HG03575 (cell line): Measurements from ENCODE around the gene FBXL14.
A peak's percentile ranks its signal among the peaks of the same experiment; 100 is the strongest.

Experiments used
- ATAC-seq: cut with Tn5 transposase; IDR thresholded peaks from one replicate; pipeline ENCODE4 v1.9.1; 2021; ENCODE audit not compliant: unreplicated experiment, insufficient number of reproducible peaks, low FRiP score; ENCODE audit errors: extremely low read depth

FBXL14 gene

DNA sequence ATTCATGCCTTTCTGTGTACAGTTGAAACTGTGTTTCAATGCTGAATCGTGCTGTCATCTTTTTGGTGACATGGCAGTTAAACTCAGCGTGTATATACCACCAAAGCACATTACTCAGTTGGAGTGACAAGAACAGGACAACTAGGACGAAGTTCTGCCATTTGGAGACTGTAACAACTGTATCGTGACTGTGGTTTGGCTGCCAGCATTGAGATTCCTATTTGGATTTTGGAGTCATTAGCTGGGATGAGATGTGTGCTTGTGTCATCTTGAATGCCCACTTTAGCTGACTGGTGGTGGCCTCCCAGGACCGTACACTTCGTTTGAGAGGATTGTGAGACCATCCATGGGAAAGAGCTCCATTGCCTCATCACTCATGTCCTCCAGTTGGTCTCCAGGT, 42.9 kb downstream of the FBXL14 start:
- ATAC-seq: no peak

- ATAC-seq: no peak
Measured at GRCh38 chr12:1546931-1547640, 47.3 kb downstream of the FBXL14 start.

GRCh38 chr12:1544996-1545700, 49.2 kb downstream of the FBXL14 start:
- ATAC-seq: no peak

GRCh38 chr12:1542599-1542998, 51.8 kb downstream of the FBXL14 start:
- no peak for ATAC-seq

- ATAC-seq: no peak
Measured at GRCh38 chr12:1540690-1541089, 53.7 kb downstream of the FBXL14 start.

GRCh38 chr12:1539135-1539534, 55.2 kb downstream of the FBXL14 start:
- no peak for ATAC-seq

DNA sequence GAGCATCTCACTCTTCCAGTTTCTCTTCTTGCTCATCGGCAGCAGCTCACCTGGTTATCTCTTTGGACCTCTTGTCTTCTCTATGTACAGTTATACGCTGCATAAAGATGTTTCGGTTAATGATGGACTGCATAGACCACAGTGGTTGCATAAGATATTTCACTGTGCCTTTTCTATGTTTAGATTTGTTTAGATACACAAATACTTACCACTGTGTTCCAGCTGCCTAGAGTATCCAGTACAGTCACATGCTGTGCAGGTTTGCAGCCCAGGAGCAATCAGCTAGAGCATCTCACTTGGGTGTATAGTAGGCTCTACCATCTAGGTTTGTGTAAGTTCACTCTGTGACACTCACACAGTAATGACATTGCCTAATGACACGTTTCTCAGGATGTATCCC, 57.6 kb downstream of the FBXL14 start:
- ATAC-seq: no peak

GRCh38 chr12:1534748-1535147, 59.6 kb downstream of the FBXL14 start:
- no peak for ATAC-seq

DNA sequence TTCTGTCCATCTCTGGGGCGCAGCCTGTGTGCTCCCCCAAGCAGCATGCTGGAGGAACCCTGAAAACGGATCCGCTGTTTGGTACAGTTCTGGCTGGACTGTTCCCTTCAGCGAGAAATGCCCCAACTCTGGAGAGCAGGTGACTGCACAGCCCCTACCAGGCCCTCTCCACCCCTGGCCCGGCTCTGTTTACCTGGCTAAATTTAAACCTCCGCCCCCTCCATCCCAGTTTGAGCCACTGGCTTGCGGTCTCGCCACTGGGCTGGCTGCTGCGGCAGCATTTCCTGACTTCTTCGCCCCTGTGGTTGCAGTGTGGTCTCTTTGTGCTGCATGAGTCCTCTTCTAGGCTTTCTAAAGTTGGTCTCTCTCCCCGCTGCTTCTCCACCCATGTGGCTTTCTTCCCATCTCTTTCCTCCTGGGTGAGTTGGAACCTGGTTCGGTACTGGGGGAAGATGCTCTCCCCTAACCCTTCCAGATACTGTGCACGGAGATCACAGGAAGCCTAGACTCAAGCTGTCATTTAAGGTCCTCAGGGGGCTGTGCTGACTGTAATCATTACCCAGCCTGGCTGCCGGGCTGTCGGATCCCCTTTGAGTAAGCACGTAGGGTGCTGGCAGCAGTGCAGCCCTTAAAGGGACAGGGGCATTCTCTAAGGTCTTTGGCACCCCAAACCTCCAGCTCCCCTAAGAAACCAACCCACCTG, 60.6 kb downstream of the FBXL14 start:
- ATAC-seq: peak; percentile 45

- no peak for ATAC-seq
Measured at GRCh38 chr12:1533205-1533601, 61.2 kb downstream of the FBXL14 start.

- no peak for ATAC-seq
Measured at GRCh38 chr12:1532375-1533165, 61.8 kb downstream of the FBXL14 start.

- no peak for ATAC-seq
Measured at GRCh38 chr12:1531654-1532374, 62.6 kb downstream of the FBXL14 start.

GRCh38 chr12:1531153-1531653, 63.2 kb downstream of the FBXL14 start:
- no peak for ATAC-seq

DNA sequence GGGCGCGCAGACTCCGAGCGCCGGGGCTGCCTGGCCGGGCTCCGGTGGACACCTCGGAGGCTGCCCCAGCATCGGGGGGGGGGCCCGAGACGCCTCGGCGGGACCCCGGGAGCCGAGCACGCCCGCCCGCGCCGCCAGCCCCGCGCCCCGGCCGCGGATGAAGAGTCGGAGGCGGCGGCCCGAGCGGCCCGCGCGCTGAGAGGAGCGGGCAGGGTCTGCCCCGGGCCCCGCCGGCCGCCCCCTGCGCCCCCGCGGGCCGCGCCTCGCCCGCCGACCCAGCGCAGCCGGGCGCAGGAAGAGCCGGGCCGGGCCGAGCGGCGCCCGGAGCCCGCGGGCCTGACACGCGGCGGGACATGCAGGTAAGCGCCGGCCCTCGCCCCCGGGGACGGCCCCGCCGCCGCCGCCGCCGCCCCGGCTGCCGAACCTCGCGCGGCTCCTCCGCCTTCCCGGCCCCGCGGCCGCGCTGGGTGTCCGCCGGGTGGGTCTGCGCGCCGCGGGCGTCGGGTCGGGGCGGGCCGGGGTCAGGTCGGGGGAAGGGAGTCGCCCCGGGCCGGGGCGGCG, 63.7 kb downstream of the FBXL14 start:
- ATAC-seq: no peak

DNA sequence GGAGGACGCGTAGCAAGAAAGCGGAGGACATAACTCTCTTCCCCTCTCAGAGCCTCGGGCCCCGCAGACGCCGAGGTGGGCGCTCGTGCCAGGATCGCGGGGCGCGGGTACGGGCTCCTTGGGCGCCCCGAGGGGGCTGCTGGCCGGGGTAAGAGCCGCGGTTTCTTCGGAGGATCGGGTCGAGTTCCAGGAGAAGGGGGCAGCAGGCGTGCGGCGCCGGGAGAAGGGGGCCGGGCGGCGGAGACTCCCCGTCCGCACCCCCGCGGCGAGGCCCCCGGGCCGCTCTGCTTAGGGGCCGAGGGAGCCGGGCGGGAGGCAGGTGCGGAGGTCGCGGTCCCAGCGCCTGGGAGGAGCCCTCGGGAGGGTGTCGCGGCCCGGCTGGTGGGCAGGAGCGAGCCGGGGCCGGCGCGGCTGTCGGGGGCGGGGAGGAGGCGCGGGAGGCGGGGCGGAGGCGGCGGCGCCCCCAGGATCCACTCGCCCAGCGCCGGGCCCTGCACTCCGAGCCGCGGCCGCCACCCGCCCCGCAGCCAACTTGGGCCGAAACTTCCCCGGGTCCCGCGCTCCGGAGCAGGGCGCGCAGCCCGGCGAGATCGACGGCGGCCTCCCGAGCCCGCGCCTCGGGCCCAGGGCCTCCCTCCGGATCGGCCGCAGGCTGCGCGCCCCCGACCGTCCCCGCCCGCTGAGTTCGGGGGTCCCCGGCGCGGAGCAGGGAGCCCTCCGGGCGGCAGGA, 64.4 kb downstream of the FBXL14 start:
- ATAC-seq: no peak

DNA sequence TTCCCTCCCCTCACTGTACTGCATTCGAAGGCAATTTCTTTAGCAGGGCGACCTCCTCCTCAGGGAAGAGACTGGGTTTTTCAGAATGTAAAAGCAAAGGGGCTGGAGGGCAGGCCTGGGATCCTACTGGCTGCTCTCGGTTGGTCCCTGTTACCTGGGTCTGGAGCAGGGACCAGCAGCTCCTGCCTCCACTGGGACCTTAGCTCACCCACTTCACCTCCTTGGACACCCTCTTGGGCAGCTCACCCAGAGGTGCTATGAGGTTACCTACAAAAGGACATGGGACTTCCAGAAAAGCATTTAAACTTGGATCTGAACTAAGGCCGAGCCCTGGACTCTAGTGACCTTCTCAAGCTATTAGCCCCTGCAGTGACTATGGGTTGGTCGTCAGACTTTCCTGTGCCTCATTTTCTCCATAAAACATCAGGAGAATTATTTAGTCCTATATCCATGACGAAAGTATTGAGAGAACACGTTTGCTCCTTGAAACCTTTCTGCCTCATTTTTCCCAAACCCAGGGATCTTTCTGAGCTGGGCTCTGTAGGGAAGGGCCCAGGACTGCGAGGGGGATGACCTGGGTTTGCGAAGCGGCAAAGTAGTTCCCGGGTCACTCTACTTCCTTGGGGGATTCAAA, 65.0 kb downstream of the FBXL14 start:
- ATAC-seq: no peak

GRCh38 chr12:1528791-1529190, 65.6 kb downstream of the FBXL14 start:
- no peak for ATAC-seq
